DOHH2 (cell line): ENCODE measurements around the gene DAD1.

Source experiments
- H3F3A ChIP-seq: fragments of 200-600 bp; sonication (generic), shearing (Covaris generic); 2 replicates; pipeline ENCODE4 v1.6.0; 2016; ENCODE audit warnings: antibody characterized with exemption, mild to moderate bottlenecking; ENCODE audit not compliant: control insufficient read depth, insufficient read depth
- H3K27ac ChIP-seq: fragments of 200-600 bp; sonication (generic); 2 replicates; pipeline ENCODE4 v1.5.1; 2014; ENCODE audit warnings: low read depth, mild to moderate bottlenecking, low read length, moderate library complexity
- H3K27me3 ChIP-seq: fragments of 200-600 bp; sonication (generic); 2 replicates; pipeline ENCODE4 v1.6.1; 2014; ENCODE audit warnings: mild to moderate bottlenecking, low read length, mixed read lengths; ENCODE audit not compliant: control insufficient read depth
- H3K36me3 ChIP-seq: fragments of 200-600 bp; sonication (generic); 2 replicates; pipeline ENCODE4 v1.6.1; 2014; ENCODE audit warnings: mild to moderate bottlenecking, low read length, moderate library complexity, mixed read lengths; ENCODE audit not compliant: control insufficient read depth
- H3K4me1 ChIP-seq: fragments of 200-600 bp; sonication (generic); 2 replicates; pipeline ENCODE4 v1.6.1; 2014; ENCODE audit warnings: mild to moderate bottlenecking, low read length, mixed read lengths; ENCODE audit not compliant: control insufficient read depth
- H3K4me2 ChIP-seq: fragments of 200-600 bp; sonication (generic); 2 replicates; pipeline ENCODE4 v1.6.0; 2014; ENCODE audit warnings: mild to moderate bottlenecking, low read length, moderate library complexity
- H3K4me3 ChIP-seq: fragments of 200-600 bp; sonication (generic); 2 replicates; pipeline ENCODE4 v1.5.1; 2014; ENCODE audit warnings: mild to moderate bottlenecking, low read length, mixed read lengths
- H3K79me2 ChIP-seq: fragments of 200-600 bp; sonication (generic); 2 replicates; pipeline ENCODE4 v1.6.1; 2014; ENCODE audit warnings: mild to moderate bottlenecking, low read length, mixed read lengths; ENCODE audit not compliant: control insufficient read depth
- H3K9me2 ChIP-seq: fragments of 200-600 bp; sonication (generic); replicated peaks from 2 replicates; pipeline ENCODE4 v1.6.1; 2014; ENCODE audit warnings: mild to moderate bottlenecking, low read length, mixed read lengths; ENCODE audit not compliant: control insufficient read depth
- H3K9me3 ChIP-seq: fragments of 200-600 bp; sonication (generic); 2 replicates; pipeline ENCODE4 v1.6.1; 2014; ENCODE audit warnings: antibody characterized with exemption, low read length, mixed read lengths; ENCODE audit not compliant: control insufficient read depth, insufficient read depth
- H4K20me1 ChIP-seq: fragments of 200-600 bp; sonication (generic); 2 replicates; pipeline ENCODE4 v1.6.0; 2014; ENCODE audit warnings: low read depth, mild to moderate bottlenecking, antibody characterized with exemption, low read length, moderate library complexity; ENCODE audit not compliant: control insufficient read depth, insufficient read depth
- CTCF ChIP-seq: fragments of 200-600 bp; sonication (generic); IDR thresholded peaks from one replicate; pipeline ENCODE4 v1.5.1; 2014; ENCODE audit warnings: antibody characterized with exemption, mild to moderate bottlenecking, low read depth, low read length; ENCODE audit not compliant: poor library complexity, severe bottlenecking
- EZH2phosphoT487 ChIP-seq: fragments of 200-600 bp; sonication (generic); IDR thresholded peaks from 2 replicates; pipeline ENCODE4 v1.6.1; 2017; ENCODE audit warnings: borderline replicate concordance, mild to moderate bottlenecking, antibody characterized with exemption, low read length, moderate library complexity, mixed read lengths

Gene DAD1

DNA sequence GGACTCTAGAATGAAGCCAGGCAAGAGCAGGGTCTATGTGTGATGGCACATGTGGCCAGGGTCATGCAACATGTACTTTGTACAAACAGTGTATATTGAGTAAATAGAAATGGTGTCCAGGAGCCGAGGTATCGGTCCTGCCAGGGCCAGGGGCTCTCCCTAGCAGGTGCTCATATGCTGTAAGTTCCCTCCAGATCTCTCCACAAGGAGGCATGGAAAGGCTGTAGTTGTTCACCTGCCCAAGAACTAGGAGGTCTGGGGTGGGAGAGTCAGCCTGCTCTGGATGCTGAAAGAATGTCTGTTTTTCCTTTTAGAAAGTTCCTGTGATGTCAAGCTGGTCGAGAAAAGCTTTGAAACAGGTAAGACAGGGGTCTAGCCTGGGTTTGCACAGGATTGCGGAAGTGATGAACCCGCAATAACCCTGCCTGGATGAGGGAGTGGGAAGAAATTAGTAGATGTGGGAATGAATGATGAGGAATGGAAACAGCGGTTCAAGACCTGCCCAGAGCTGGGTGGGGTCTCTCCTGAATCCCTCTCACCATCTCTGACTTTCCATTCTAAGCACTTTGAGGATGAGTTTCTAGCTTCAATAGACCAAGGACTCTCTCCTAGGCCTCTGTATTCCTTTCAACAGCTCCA is 39.6 kb downstream of the DAD1 start:
- peak overlapping the region; percentile 49 for H3K4me2 ChIP-seq
- peaks cover 88% of the 10 kb centered on the region for H3K36me3 ChIP-seq
- peaks cover 11% of the 10 kb centered on the region for H3F3A ChIP-seq
- no peaks in the 10 kb centered on the region for H3K9me3 ChIP-seq
- no peaks in the 10 kb centered on the region for H4K20me1 ChIP-seq
- no peaks in the 10 kb centered on the region for H3K9me2 ChIP-seq
- H3K79me2 ChIP-seq, result peaks cover 10% of the 10 kb centered on the region
- no peak for TF ChIP-seq EZH2phosphoT487
- TF ChIP-seq CTCF, result no peak
- peak overlapping the region; percentile 34 for H3K4me3 ChIP-seq
- H3K4me1 ChIP-seq, result peaks cover 89% of the 10 kb centered on the region
- H3K27me3 ChIP-seq, result no peaks in the 10 kb centered on the region
- peak overlapping the region; percentile 99 for H3K27ac ChIP-seq

DNA sequence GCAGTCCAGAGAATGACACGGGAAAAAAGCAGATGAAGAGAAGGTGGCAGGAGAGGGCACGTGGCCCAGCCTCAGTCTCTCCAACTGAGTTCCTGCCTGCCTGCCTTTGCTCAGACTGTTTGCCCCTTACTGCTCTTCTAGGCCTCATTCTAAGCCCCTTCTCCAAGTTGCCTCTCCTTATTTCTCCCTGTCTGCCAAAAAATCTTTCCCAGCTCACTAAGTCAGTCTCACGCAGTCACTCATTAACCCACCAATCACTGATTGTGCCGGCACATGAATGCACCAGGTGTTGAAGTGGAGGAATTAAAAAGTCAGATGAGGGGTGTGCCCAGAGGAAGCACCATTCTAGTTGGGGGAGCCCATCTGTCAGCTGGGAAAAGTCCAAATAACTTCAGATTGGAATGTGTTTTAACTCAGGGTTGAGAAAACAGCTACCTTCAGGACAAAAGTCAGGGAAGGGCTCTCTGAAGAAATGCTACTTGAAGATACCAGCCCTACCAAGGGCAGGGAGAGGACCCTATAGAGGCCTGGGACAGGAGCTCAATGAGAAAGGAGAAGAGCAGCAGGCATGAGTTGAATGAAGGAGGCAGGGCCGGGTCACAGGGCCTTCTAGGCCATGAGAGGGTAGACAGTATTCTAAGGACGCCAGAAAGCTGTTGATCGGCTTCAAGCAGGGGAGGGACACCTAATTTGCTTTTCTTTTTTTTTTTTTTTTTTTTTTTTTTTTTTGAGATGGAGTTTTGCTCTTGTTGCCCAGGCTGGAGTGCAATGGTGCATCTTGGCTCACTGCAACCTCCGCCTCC is 40.9 kb downstream of the DAD1 start:
- H3K27ac ChIP-seq, result 0 out of 2 replicates have a peak overlapping the region, but pooled peaks have one; percentile 20
- no peak overlapping the region for H3K4me2 ChIP-seq
- H3K27me3 ChIP-seq, result no peaks in the 10 kb centered on the region

DNA sequence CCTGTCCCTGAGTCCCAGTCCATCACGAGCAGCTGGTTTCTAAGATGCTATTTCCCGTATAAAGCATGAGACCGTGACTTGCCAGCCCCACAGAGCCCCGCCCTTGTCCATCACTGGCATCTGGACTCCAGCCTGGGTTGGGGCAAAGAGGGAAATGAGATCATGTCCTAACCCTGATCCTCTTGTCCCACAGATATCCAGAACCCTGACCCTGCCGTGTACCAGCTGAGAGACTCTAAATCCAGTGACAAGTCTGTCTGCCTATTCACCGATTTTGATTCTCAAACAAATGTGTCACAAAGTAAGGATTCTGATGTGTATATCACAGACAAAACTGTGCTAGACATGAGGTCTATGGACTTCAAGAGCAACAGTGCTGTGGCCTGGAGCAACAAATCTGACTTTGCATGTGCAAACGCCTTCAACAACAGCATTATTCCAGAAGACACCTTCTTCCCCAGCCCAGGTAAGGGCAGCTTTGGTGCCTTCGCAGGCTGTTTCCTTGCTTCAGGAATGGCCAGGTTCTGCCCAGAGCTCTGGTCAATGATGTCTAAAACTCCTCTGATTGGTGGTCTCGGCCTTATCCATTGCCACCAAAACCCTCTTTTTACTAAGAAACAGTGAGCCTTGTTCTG is 41.6 kb downstream of the DAD1 start:
- H3K79me2 ChIP-seq, result peaks cover 16% of the 10 kb centered on the region
- peaks cover 5% of the 10 kb centered on the region for H3F3A ChIP-seq
- no peaks in the 10 kb centered on the region for H4K20me1 ChIP-seq
- H3K36me3 ChIP-seq, result peaks cover 71% of the 10 kb centered on the region
- peaks cover 83% of the 10 kb centered on the region for H3K4me1 ChIP-seq
- no peaks in the 10 kb centered on the region for H3K9me3 ChIP-seq
- no peak overlapping the region for H3K4me3 ChIP-seq
- no peak overlapping the region for H3K27ac ChIP-seq
- no peak overlapping the region for H3K4me2 ChIP-seq
- H3K9me2 ChIP-seq, result no peaks in the 10 kb centered on the region
- TF ChIP-seq EZH2phosphoT487 (no peak), CTCF (no peak)
- no peaks in the 10 kb centered on the region for H3K27me3 ChIP-seq

More for the DNA sequence above, 40.9 kb downstream of the DAD1 start:
- no peaks in the 10 kb centered on the region for H3K9me2 ChIP-seq
- peaks cover 10% of the 10 kb centered on the region for H3F3A ChIP-seq
- H3K9me3 ChIP-seq, result no peaks in the 10 kb centered on the region
- peaks cover 14% of the 10 kb centered on the region for H3K79me2 ChIP-seq
- H4K20me1 ChIP-seq, result no peaks in the 10 kb centered on the region
- peaks cover 88% of the 10 kb centered on the region for H3K4me1 ChIP-seq
- H3K36me3 ChIP-seq, result peaks cover 78% of the 10 kb centered on the region
- H3K4me3 ChIP-seq, result no peak overlapping the region
- TF ChIP-seq EZH2phosphoT487 (no peak), CTCF (no peak)
